GM19099 (cell line): ENCODE data around the gene BIRC7.

Experiments
- POLR2A ChIP-seq: IDR thresholded peaks from 3 replicates; pipeline ENCODE4 v1.6.1; 2011; ENCODE audit warnings: low read depth; ENCODE audit not compliant: insufficient read length; ENCODE audit errors: extremely low read depth

The BIRC7 gene

GRCh38 chr20:63228806-63229205 is 6.9 kb upstream of the BIRC7 start:
- no peak for TF ChIP-seq POLR2A

GRCh38 chr20:63230800-63231268 is 4.9 kb upstream of the BIRC7 start:
- TF ChIP-seq POLR2A: no peak

- TF ChIP-seq POLR2A: no peak
Observed at GRCh38 chr20:63232235-63233060, 3.3 kb upstream of the BIRC7 start.

GRCh38 chr20:63233061-63233344 is 2.7 kb upstream of the BIRC7 start:
- TF ChIP-seq POLR2A: no peak

GRCh38 chr20:63233924-63234323 is 1.8 kb upstream of the BIRC7 start:
- TF ChIP-seq POLR2A: no peak

- TF ChIP-seq POLR2A: no peak
Observed at GRCh38 chr20:63234693-63235398, 859 bp upstream of the BIRC7 start.

GRCh38 chr20:63236116-63236837 is 572 bp downstream of the BIRC7 start:
- no peak for TF ChIP-seq POLR2A

- TF ChIP-seq POLR2A: no peak
Observed at GRCh38 chr20:63238031-63238430, 2.3 kb downstream of the BIRC7 start.

GRCh38 chr20:63238514-63239125 is 2.9 kb downstream of the BIRC7 start:
- no peak for TF ChIP-seq POLR2A

GRCh38 chr20:63239431-63239830 is 3.7 kb downstream of the BIRC7 start:
- no peak for TF ChIP-seq POLR2A

- TF ChIP-seq POLR2A: no peak
Observed at GRCh38 chr20:63240004-63240403, 4.3 kb downstream of the BIRC7 start.

GRCh38 chr20:63241272-63241671 is 5.6 kb downstream of the BIRC7 start:
- no peak for TF ChIP-seq POLR2A

GRCh38 chr20:63242736-63243135 is 7.0 kb downstream of the BIRC7 start:
- TF ChIP-seq POLR2A: no peak

- no peak for TF ChIP-seq POLR2A
Observed at GRCh38 chr20:63243604-63244247, 8.0 kb downstream of the BIRC7 start.

GRCh38 chr20:63244468-63244867 is 8.8 kb downstream of the BIRC7 start:
- TF ChIP-seq POLR2A: no peak
